ENCODE measurements around the gene CMTM8.

The CMTM8 gene

DNA sequence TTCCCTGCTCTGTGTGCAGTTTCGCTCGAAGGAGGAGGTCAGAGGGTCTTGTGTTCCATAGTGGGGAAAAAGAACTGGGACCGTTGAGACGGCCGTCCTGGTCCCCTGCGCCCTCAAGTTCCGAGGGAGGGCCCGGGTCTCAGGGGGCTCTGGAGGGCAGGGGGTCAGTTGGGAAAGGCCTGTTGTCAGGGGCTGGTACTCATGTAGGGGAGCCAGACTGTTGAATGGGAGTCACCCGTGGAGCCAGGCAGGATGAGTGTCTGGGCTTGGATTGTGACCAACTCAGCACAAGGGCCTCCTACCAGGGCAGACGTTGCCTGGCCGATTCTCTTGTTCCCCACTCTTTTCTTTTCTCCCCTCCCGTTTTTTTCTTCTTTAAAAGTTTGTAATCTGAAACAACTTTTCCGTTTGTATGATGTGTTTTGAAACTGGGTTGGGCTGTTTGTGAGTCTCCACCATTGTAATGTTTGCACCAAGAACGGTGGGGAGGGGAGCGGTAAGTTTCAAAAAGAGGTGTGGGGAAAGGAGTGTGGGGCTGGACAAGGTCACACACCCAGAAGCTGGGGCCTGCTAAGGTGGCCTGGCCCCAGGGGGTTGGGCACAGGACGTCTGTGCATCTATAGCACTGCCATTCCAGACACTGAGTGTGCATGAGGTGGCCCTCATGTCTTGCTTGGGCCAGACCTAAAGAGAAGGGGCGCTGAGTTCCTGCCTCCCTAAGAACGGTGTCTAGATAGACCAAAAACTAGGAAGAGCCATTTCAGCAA is 154.2 kb downstream of the CMTM8 start:
- no peak for TF ChIP-seq CTCF (IDR thresholded peaks at IDR 0.05; ENCODE audit: control insufficient read depth, insufficient read depth, low read depth, low read length, missing control alignments)
- DNase-seq (ENCODE audit: low read depth), result no peak
- H3K4me3 ChIP-seq (ENCODE audit: control insufficient read depth, low read depth, low read length), result peak overlapping the region; percentile 73

- H3K4me3 ChIP-seq (ENCODE audit: control insufficient read depth, low read depth, low read length), result no peak overlapping the region
- DNase-seq (ENCODE audit: low read depth), result no peak
- TF ChIP-seq CTCF (IDR thresholded peaks at IDR 0.05; ENCODE audit: control insufficient read depth, insufficient read depth, low read depth, low read length, missing control alignments), result no peak
These were observed 157.0 kb downstream of the CMTM8 start for GRCh38 chr3:32395496-32395895.

GRCh38 chr3:32397941-32398340 is 159.5 kb downstream of the CMTM8 start:
- no peak for DNase-seq (ENCODE audit: low read depth)
- no peak overlapping the region for H3K4me3 ChIP-seq (ENCODE audit: control insufficient read depth, low read depth, low read length)
- no peak for TF ChIP-seq CTCF (IDR thresholded peaks at IDR 0.05; ENCODE audit: control insufficient read depth, insufficient read depth, low read depth, low read length, missing control alignments)

DNA sequence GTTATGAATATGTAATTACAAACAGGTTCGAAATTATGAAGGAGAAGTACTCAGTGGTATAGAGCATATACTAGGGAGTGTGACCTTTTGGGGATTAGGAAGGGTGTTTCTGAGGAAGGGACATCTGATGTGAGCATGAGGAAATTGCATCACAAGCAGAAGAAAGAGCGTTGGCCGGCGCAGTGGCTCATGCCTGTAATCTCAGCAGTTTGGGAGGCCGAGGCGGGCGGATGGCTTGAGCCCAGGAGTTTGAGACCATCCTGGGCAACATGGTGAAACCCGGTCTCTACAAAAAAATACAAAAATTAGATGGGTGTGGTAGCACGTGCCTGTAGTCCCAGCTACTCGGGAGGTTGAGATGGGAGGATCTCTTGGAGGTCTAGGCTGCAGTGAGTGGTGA is 160.1 kb downstream of the CMTM8 start:
- no peak for DNase-seq (ENCODE audit: low read depth)
- TF ChIP-seq CTCF (IDR thresholded peaks at IDR 0.05; ENCODE audit: control insufficient read depth, insufficient read depth, low read depth, low read length, missing control alignments), result no peak
- H3K4me3 ChIP-seq (ENCODE audit: control insufficient read depth, low read depth, low read length), result no peak overlapping the region

DNA sequence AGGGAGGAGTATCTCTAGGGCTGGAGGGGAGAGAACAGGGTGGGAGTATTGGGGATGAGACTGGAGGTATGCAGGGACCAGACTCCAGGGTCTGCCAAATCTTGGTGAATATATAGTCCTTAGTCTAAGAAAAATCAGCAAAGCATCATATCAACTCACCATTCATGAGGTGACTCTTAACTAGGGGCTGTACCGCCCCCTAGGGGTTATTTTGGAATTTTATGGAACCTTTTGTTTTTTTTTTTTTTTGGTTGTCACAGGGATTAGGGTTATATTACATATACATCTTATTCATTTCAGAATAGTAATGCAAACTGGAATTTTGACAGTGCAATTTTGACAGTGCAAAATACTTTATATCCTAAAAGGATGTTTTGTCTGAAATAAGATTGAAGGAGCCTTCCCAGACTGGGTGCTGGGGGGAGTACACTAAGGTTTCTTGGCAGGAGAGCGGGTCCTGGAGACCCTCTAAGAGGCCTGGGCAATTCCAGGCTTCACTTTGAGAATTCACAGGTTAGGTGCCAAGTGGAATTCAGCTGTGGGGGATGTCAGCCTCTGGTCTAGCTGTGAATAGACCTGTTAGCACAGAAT is 160.6 kb downstream of the CMTM8 start:
- TF ChIP-seq CTCF (IDR thresholded peaks at IDR 0.05; ENCODE audit: control insufficient read depth, insufficient read depth, low read depth, low read length, missing control alignments), result peak; percentile 59
- DNase-seq (ENCODE audit: low read depth), result no peak
- no peak overlapping the region for H3K4me3 ChIP-seq (ENCODE audit: control insufficient read depth, low read depth, low read length)

DNA sequence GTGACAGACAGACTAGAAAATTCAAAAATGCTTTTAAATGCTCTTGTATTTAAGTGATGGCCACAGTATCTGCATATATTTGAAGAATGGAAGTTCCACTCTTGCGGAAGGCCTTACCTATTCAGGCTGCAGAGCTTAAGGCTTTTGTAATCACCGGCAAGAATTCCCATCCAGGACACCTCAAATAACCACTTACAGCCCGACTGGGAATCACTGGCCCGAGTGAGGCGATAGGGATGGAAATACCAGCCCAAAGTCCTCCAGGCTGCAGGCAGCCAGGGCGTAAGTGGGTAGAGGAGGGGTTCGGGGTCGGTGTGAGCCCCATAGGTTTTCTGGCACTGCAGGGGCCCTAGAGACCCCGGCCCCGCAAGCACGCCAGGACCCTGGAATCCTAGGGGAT is 162.6 kb downstream of the CMTM8 start:
- H3K4me3 ChIP-seq (ENCODE audit: control insufficient read depth, low read depth, low read length), result peak overlapping the region; percentile 40
- no peak for TF ChIP-seq CTCF (IDR thresholded peaks at IDR 0.05; ENCODE audit: control insufficient read depth, insufficient read depth, low read depth, low read length, missing control alignments)
- no peak for DNase-seq (ENCODE audit: low read depth)

Data from AG09309 (cell line).